Cardiac fibroblast (primary cell): ENCODE data around the gene ENPP6.
A peak's percentile ranks its signal among the peaks of the same experiment; 100 is the strongest.

Experiments
- DNase-seq, 2 donors: peaks; one replicate each; pipeline versions ENCODE4 v3.0.0 to v3.0.0-alpha.2; 2010; ENCODE audit warnings: low read depth in 2 of 2
- H3K4me3 ChIP-seq, 2 donors: replicated peaks in 1 of 2; 1 replicate in 1 of 2; 2 replicates in 1 of 2; pipeline ENCODE4 v1.5.1; 2011; ENCODE audit warnings: low read depth in 2 of 2, low read length in 2 of 2, mild to moderate bottlenecking in 2 of 2, moderate library complexity in 1 of 2
- CTCF ChIP-seq: IDR thresholded peaks from one replicate; pipeline ENCODE4 v1.5.1; 2011; ENCODE audit warnings: low read depth, mild to moderate bottlenecking, low read length, inconsistent platforms

ENPP6 gene

GRCh38 chr4:184217634-184218033 is at the start of gene ENPP6:
Gene ENPP6 (minus strand): TSS chr4:184217873. CDS start chr4:184217819, 54 bp downstream.
- TF ChIP-seq CTCF: no peak
- no peak within 1 kb of the TSS for H3K4me3 ChIP-seq
- no peak for DNase-seq

GRCh38 chr4:184267206-184267608 is 49.5 kb upstream of the ENPP6 start:
- H3K4me3 ChIP-seq: no peak overlapping the region
- no peak for DNase-seq
- no peak for TF ChIP-seq CTCF

GRCh38 chr4:184265546-184266351 is 48.1 kb upstream of the ENPP6 start:
- no peak for TF ChIP-seq CTCF
- no peak overlapping the region for H3K4me3 ChIP-seq
- DNase-seq: peak; percentile 32 to 61

GRCh38 chr4:184263910-184264732 is 46.4 kb upstream of the ENPP6 start:
- DNase-seq: peak; percentile 95 to 97
- no peak overlapping the region for H3K4me3 ChIP-seq
- TF ChIP-seq CTCF: peak; percentile 73

GRCh38 chr4:184263461-184263860 is 45.8 kb upstream of the ENPP6 start:
- H3K4me3 ChIP-seq: no peak overlapping the region
- no peak for TF ChIP-seq CTCF
- no peak for DNase-seq

GRCh38 chr4:184262901-184263300 is 45.2 kb upstream of the ENPP6 start:
- TF ChIP-seq CTCF: no peak
- peak; percentile 52 to 64 for DNase-seq
- H3K4me3 ChIP-seq: no peak overlapping the region
